HG02798 (cell line): ENCODE results near the gene EPS8L1.
"Not testable (repeated sequence)": the region's sequence is repeated elsewhere in the genome, so short reads cannot be mapped to it uniquely, and the experiment has no call there.

Experiments used
- ATAC-seq: cut with Tn5 transposase; IDR thresholded peaks from one replicate; pipeline ENCODE4 v1.9.1; 2021; ENCODE audit warnings: mild to moderate bottlenecking; ENCODE audit not compliant: unreplicated experiment, poor library complexity

The EPS8L1 gene

GRCh38 chr19:55075371-55075998 is at the start of gene EPS8L1:
TSS of gene EPS8L1 (plus strand) at chr19:55075869. CDS start at chr19:55076445, 576 bp downstream.
- ATAC-seq, result no peak

GRCh38 chr19:55027140-55027471 is 48.6 kb upstream of the EPS8L1 start:
- ATAC-seq, result not testable (repeated sequence)

GRCh38 chr19:55027472-55028337 is 48.0 kb upstream of the EPS8L1 start:
- no peak for ATAC-seq

- no peak for ATAC-seq
These were observed 46.9 kb upstream of the EPS8L1 start for GRCh38 chr19:55028757-55029156.

GRCh38 chr19:55031178-55031577 is 44.5 kb upstream of the EPS8L1 start:
- no peak for ATAC-seq

GRCh38 chr19:55032170-55032800 is 43.4 kb upstream of the EPS8L1 start:
- no peak for ATAC-seq

- not testable (repeated sequence) for ATAC-seq
These were observed 42.6 kb upstream of the EPS8L1 start for GRCh38 chr19:55032976-55033643.

GRCh38 chr19:55034751-55035150 is 40.9 kb upstream of the EPS8L1 start:
- ATAC-seq, result no peak

- no peak for ATAC-seq
These were observed 39.6 kb upstream of the EPS8L1 start for GRCh38 chr19:55036058-55036457.

- ATAC-seq, result not testable (repeated sequence)
These were observed 38.1 kb upstream of the EPS8L1 start for GRCh38 chr19:55037603-55038002.

GRCh38 chr19:55040654-55041053 is 35.0 kb upstream of the EPS8L1 start:
- ATAC-seq, result not testable (repeated sequence)

GRCh38 chr19:55041244-55041626 is 34.4 kb upstream of the EPS8L1 start:
- ATAC-seq, result no peak

- ATAC-seq, result no peak
These were observed 33.9 kb upstream of the EPS8L1 start for GRCh38 chr19:55041627-55042343.

- no peak for ATAC-seq
These were observed 33.4 kb upstream of the EPS8L1 start for GRCh38 chr19:55042344-55042678.

- no peak for ATAC-seq
These were observed 33.0 kb upstream of the EPS8L1 start for GRCh38 chr19:55042688-55043087.

GRCh38 chr19:55044286-55044685 is 31.4 kb upstream of the EPS8L1 start:
- ATAC-seq, result no peak

GRCh38 chr19:55044771-55045716 is 30.6 kb upstream of the EPS8L1 start:
- no peak for ATAC-seq

GRCh38 chr19:55046975-55047622 is 28.6 kb upstream of the EPS8L1 start:
- no peak for ATAC-seq

- ATAC-seq, result no peak
These were observed 27.7 kb upstream of the EPS8L1 start for GRCh38 chr19:55047951-55048350.
